ENCODE results near the gene UFD1.

The UFD1 gene

GRCh38 chr22:19480173-19480568 lies 1.2 kb upstream of the UFD1 start:
- TF ChIP-seq EP300 (IDR thresholded peaks at IDR 0.05; ENCODE audit: borderline replicate concordance) = no peak
- no peak for TF ChIP-seq YY1 (IDR thresholded peaks at IDR 0.05; ENCODE audit: low read depth)
- no peak for TF ChIP-seq TCF12 (IDR thresholded peaks at IDR 0.05; ENCODE audit: low read depth)
- TF ChIP-seq ZBTB7A (IDR thresholded peaks at IDR 0.05; ENCODE audit: low read depth) = no peak
- no peak for TF ChIP-seq FOXM1 (IDR thresholded peaks at IDR 0.05; ENCODE audit: borderline replicate concordance, low read depth)
- TF ChIP-seq USF1 (IDR thresholded peaks at IDR 0.05) = no peak
- TF ChIP-seq EGR1 (IDR thresholded peaks at IDR 0.05) = no peak
- no peak for TF ChIP-seq TAF1 (IDR thresholded peaks at IDR 0.05; ENCODE audit: low read depth)
- TF ChIP-seq MAX (IDR thresholded peaks at IDR 0.05) = no peak
- no peak for TF ChIP-seq CREB1 (IDR thresholded peaks at IDR 0.05; ENCODE audit: low read depth)
- TF ChIP-seq REST (IDR thresholded peaks at IDR 0.05; ENCODE audit: low read depth) = no peak
- TF ChIP-seq RAD21 (IDR thresholded peaks at IDR 0.05; ENCODE audit: low read depth) = no peak
- TF ChIP-seq CEBPB (IDR thresholded peaks at IDR 0.05) = no peak
- no peak for TF ChIP-seq NFIC (IDR thresholded peaks at IDR 0.05)
- no peak for TF ChIP-seq TEAD4 (IDR thresholded peaks at IDR 0.05)

GRCh38 chr22:19479355-19480172 lies 571 bp upstream of the UFD1 start, which contains the start of gene CDC45:
Gene CDC45 (plus strand): TSS chr22:19479920. CDS start chr22:19479969, 49 bp downstream.
- TF ChIP-seq NFIC (IDR thresholded peaks at IDR 0.05) (no peak), ZBTB7A (IDR thresholded peaks at IDR 0.05; ENCODE audit: low read depth) (no peak), TEAD4 (IDR thresholded peaks at IDR 0.05) (no peak), CEBPB (IDR thresholded peaks at IDR 0.05) (no peak), USF1 (IDR thresholded peaks at IDR 0.05) (no peak), TAF1 (IDR thresholded peaks at IDR 0.05; ENCODE audit: low read depth) (no peak), EP300 (IDR thresholded peaks at IDR 0.05; ENCODE audit: borderline replicate concordance) (no peak), EGR1 (IDR thresholded peaks at IDR 0.05) (peak; percentile 91), MAX (IDR thresholded peaks at IDR 0.05) (peak; percentile 76), RAD21 (IDR thresholded peaks at IDR 0.05; ENCODE audit: low read depth) (no peak), REST (IDR thresholded peaks at IDR 0.05; ENCODE audit: low read depth) (no peak), YY1 (IDR thresholded peaks at IDR 0.05; ENCODE audit: low read depth) (peak; percentile 99), TCF12 (IDR thresholded peaks at IDR 0.05; ENCODE audit: low read depth) (peak; percentile 53), CREB1 (IDR thresholded peaks at IDR 0.05; ENCODE audit: low read depth) (peak; percentile 83), FOXM1 (IDR thresholded peaks at IDR 0.05; ENCODE audit: borderline replicate concordance, low read depth) (peak; percentile 60; the same call in 1 of the 2 replicates)

- no peak for TF ChIP-seq ZBTB7A (IDR thresholded peaks at IDR 0.05; ENCODE audit: low read depth)
- no peak for TF ChIP-seq TAF1 (IDR thresholded peaks at IDR 0.05; ENCODE audit: low read depth)
- TF ChIP-seq EP300 (IDR thresholded peaks at IDR 0.05; ENCODE audit: borderline replicate concordance) = no peak
- TF ChIP-seq EGR1 (IDR thresholded peaks at IDR 0.05) = no peak
- TF ChIP-seq MAX (IDR thresholded peaks at IDR 0.05) = no peak
- no peak for TF ChIP-seq USF1 (IDR thresholded peaks at IDR 0.05)
- TF ChIP-seq REST (IDR thresholded peaks at IDR 0.05; ENCODE audit: low read depth) = no peak
- no peak for TF ChIP-seq TCF12 (IDR thresholded peaks at IDR 0.05; ENCODE audit: low read depth)
- TF ChIP-seq NFIC (IDR thresholded peaks at IDR 0.05) = no peak
- TF ChIP-seq YY1 (IDR thresholded peaks at IDR 0.05; ENCODE audit: low read depth) = no peak
- no peak for TF ChIP-seq CEBPB (IDR thresholded peaks at IDR 0.05)
- TF ChIP-seq RAD21 (IDR thresholded peaks at IDR 0.05; ENCODE audit: low read depth) = no peak
These were observed 720 bp downstream of the UFD1 start for GRCh38 chr22:19478045-19478900.
